ENCODE results near the gene TKT.

GRCh38 chr3:53243785-53244184, 12.0 kb downstream of the TKT start:
- TF ChIP-seq POLR2A (IDR thresholded peaks at IDR 0.05): no peak
- TF ChIP-seq, protein P1, sequence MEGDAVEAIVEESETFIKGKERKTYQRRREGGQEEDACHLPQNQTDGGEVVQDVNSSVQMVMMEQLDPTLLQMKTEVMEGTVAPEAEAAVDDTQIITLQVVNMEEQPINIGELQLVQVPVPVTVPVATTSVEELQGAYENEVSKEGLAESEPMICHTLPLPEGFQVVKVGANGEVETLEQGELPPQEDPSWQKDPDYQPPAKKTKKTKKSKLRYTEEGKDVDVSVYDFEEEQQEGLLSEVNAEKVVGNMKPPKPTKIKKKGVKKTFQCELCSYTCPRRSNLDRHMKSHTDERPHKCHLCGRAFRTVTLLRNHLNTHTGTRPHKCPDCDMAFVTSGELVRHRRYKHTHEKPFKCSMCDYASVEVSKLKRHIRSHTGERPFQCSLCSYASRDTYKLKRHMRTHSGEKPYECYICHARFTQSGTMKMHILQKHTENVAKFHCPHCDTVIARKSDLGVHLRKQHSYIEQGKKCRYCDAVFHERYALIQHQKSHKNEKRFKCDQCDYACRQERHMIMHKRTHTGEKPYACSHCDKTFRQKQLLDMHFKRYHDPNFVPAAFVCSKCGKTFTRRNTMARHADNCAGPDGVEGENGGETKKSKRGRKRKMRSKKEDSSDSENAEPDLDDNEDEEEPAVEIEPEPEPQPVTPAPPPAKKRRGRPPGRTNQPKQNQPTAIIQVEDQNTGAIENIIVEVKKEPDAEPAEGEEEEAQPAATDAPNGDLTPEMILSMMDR (IDR thresholded peaks at IDR 0.05): no peak
- no peak for TF ChIP-seq POLR2AphosphoS5 (IDR thresholded peaks at IDR 0.05)
- no peak for TF ChIP-seq EP300 (IDR thresholded peaks at IDR 0.05)

All from upper lobe of left lung (tissue), 4 donors.